Loucy (cell line): Measurements from ENCODE around the gene NCR3LG1.
A peak's percentile ranks its signal among the peaks of the same experiment; 100 is the strongest.

Experiments used
- H2AFZ ChIP-seq: fragments of 200-600 bp; sonication (generic); 2 replicates; pipeline ENCODE4 v1.6.0; 2016; ENCODE audit warnings: antibody characterized with exemption, mild to moderate bottlenecking, low read length, moderate library complexity
- H3F3A ChIP-seq: fragments of 200-600 bp; 2 replicates; pipeline ENCODE4 v1.6.0; 2016; ENCODE audit warnings: antibody characterized with exemption, low read depth, mild to moderate bottlenecking
- H3K27me3 ChIP-seq: fragments of 200-600 bp; sonication (generic); 2 replicates; pipeline ENCODE4 v1.6.1; 2014; ENCODE audit warnings: low read length, mild to moderate bottlenecking; ENCODE audit not compliant: insufficient read depth, poor library complexity, severe bottlenecking
- H3K36me3 ChIP-seq: fragments of 200-600 bp; sonication (generic); 2 replicates; pipeline ENCODE4 v1.6.1; 2016; ENCODE audit warnings: low read length; ENCODE audit not compliant: insufficient read depth
- H3K4me1 ChIP-seq: fragments of 200-600 bp; sonication (generic); 2 replicates; pipeline ENCODE4 v1.5.1; 2014; ENCODE audit warnings: low read length, mild to moderate bottlenecking; ENCODE audit not compliant: insufficient read depth, poor library complexity, severe bottlenecking
- H3K4me2 ChIP-seq: fragments of 200-600 bp; sonication (generic); 2 replicates; pipeline ENCODE4 v1.6.0; 2014; ENCODE audit warnings: antibody characterized with exemption, low read length, low read depth, mild to moderate bottlenecking; ENCODE audit not compliant: poor library complexity, severe bottlenecking
- H3K4me3 ChIP-seq: fragments of 200-600 bp; sonication (generic); 2 replicates; pipeline ENCODE4 v1.5.1; 2014; ENCODE audit warnings: low read length, mild to moderate bottlenecking, mixed read lengths; ENCODE audit not compliant: poor library complexity, severe bottlenecking
- H3K79me2 ChIP-seq: fragments of 200-600 bp; sonication (generic); 2 replicates; pipeline ENCODE4 v1.6.1; 2014; ENCODE audit warnings: low read length; ENCODE audit not compliant: insufficient read depth
- H3K9ac ChIP-seq: fragments of 200-600 bp; sonication (generic); 2 replicates; pipeline ENCODE4 v1.6.0; 2014; ENCODE audit warnings: mild to moderate bottlenecking, low read depth, low read length, moderate library complexity; ENCODE audit not compliant: poor library complexity, severe bottlenecking
- H3K9me2 ChIP-seq: fragments of 200-600 bp; sonication (generic); replicated peaks from 2 replicates; pipeline ENCODE4 v1.6.1; 2016; ENCODE audit warnings: low read depth, low read length, mixed read lengths
- H3K9me3 ChIP-seq: fragments of 200-600 bp; sonication (generic); 2 replicates; pipeline ENCODE4 v1.6.1; 2014; ENCODE audit warnings: mild to moderate bottlenecking, antibody characterized with exemption, low read length, low read depth; ENCODE audit not compliant: insufficient read depth
- H4K20me1 ChIP-seq: fragments of 200-600 bp; sonication (generic); 2 replicates; pipeline ENCODE4 v1.6.0; 2014; ENCODE audit warnings: antibody characterized with exemption, low read length, mild to moderate bottlenecking; ENCODE audit not compliant: insufficient read depth, poor library complexity, severe bottlenecking
- EZH2phosphoT487 ChIP-seq: fragments of 200-600 bp; IDR thresholded peaks from 2 replicates; pipeline ENCODE4 v1.6.1; 2018; ENCODE audit warnings: antibody characterized with exemption, mild to moderate bottlenecking, moderate library complexity, borderline replicate concordance
- TF ChIP-seq, protein P1 (sequence below): fragments of 200-600 bp; sonication (generic); conservative IDR thresholded peaks from 2 replicates; pipeline ENCODE4 v1.5.1; 2014; ENCODE audit warnings: mild to moderate bottlenecking, antibody characterized with exemption, low read length

The NCR3LG1 gene

DNA sequence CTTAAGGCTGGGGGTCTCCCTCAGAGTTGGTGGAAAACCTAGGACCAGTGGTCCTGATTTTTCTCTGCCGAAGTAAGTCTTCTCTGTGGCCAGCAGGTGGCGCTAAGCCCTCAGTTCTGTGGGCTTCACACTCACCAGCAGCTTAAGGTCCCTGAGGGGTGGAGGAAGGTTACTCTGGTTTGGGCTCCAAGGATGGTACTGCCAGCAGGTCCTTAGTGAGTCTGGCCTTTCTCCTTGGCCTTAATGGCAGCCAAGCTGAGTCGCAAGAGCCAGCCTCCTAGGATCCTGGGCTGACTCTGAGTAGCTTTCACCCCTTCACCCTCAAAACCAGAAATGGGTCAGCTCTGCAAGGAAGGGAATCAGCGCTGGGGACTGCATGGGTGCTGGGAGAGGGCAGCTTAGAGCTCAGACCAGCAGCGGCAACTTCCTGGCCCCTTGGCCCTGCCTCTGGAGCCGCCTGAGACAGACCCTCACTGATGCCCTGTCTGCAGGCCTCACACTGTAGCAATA lies 32.5 kb downstream of the NCR3LG1 start:
- Histone ChIP-seq H3F3A (no peaks in the 10 kb centered on the region), H3K4me3 (no peak overlapping the region), H3K4me2 (no peak overlapping the region), H3K79me2 (no peaks in the 10 kb centered on the region), H3K4me1 (no peaks in the 10 kb centered on the region), H3K9ac (no peak overlapping the region), H3K27me3 (no peaks in the 10 kb centered on the region), H2AFZ (no peak overlapping the region), H3K9me3 (no peaks in the 10 kb centered on the region), H4K20me1 (no peaks in the 10 kb centered on the region), H3K36me3 (no peaks in the 10 kb centered on the region), H3K9me2 (no peaks in the 10 kb centered on the region)
- TF ChIP-seq, protein P1, sequence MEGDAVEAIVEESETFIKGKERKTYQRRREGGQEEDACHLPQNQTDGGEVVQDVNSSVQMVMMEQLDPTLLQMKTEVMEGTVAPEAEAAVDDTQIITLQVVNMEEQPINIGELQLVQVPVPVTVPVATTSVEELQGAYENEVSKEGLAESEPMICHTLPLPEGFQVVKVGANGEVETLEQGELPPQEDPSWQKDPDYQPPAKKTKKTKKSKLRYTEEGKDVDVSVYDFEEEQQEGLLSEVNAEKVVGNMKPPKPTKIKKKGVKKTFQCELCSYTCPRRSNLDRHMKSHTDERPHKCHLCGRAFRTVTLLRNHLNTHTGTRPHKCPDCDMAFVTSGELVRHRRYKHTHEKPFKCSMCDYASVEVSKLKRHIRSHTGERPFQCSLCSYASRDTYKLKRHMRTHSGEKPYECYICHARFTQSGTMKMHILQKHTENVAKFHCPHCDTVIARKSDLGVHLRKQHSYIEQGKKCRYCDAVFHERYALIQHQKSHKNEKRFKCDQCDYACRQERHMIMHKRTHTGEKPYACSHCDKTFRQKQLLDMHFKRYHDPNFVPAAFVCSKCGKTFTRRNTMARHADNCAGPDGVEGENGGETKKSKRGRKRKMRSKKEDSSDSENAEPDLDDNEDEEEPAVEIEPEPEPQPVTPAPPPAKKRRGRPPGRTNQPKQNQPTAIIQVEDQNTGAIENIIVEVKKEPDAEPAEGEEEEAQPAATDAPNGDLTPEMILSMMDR, result peak; percentile 97
- TF ChIP-seq EZH2phosphoT487, result no peak

DNA sequence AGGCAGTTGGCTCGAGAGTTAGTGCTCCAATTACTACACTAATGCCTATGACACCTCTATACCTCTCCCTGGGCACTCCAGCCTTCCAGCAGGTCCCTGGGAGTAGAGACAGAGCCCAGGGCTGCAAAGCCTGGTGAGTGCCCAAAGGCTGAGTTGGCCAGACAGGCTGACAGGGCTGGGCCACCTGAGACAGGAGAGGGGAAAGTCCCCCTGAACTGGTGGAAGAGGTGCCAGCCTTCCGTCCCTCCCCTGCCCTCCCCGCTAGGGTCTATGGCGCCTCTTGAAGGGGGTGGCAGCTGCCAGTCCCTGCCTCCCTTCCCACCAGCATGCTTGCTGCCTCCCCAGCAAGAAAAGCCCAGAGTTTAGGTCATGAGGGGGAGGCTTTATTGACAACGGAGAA lies 33.9 kb downstream of the NCR3LG1 start:
- Histone ChIP-seq H3K4me3 (no peak overlapping the region), H3K4me1 (peaks cover 8% of the 10 kb centered on the region), H4K20me1 (no peaks in the 10 kb centered on the region), H3K79me2 (no peaks in the 10 kb centered on the region), H3K9ac (no peak overlapping the region), H3K4me2 (no peak overlapping the region), H3K36me3 (no peaks in the 10 kb centered on the region), H3K9me2 (no peaks in the 10 kb centered on the region), H3K9me3 (no peaks in the 10 kb centered on the region), H3K27me3 (no peaks in the 10 kb centered on the region), H2AFZ (no peak overlapping the region), H3F3A (no peaks in the 10 kb centered on the region)
- TF ChIP-seq EZH2phosphoT487, result no peak

DNA sequence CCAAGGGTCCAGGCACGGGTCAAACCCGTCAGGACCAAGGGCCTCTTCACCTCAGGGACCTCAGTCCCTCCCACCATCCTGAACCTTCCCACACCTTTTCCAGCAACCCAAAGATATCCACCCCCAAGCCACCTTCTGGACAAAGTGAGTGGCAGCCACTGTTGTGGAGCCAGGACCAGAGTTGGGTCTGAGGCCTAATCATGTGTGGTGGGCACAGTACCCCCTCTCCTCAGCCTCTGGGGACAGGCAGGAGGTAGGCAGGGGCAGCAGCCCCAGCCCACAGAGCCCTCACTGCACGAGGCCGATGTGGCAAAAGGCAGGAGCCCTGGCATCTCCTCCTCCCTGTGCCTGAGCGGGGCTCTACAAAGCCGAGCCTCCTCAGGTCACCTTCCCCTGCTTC lies 34.3 kb downstream of the NCR3LG1 start:
- no peaks in the 10 kb centered on the region for H3K79me2 ChIP-seq
- H3K4me2 ChIP-seq, result no peak overlapping the region
- no peak overlapping the region for H3K4me3 ChIP-seq
- H3K9me3 ChIP-seq, result no peaks in the 10 kb centered on the region
- H3K4me1 ChIP-seq, result peaks cover 8% of the 10 kb centered on the region
- H3K9me2 ChIP-seq, result no peaks in the 10 kb centered on the region
- TF ChIP-seq, protein P1, result no peak
- no peak for TF ChIP-seq EZH2phosphoT487
- H3K9ac ChIP-seq, result no peak overlapping the region
- no peaks in the 10 kb centered on the region for H3F3A ChIP-seq
- no peak overlapping the region for H2AFZ ChIP-seq
- H3K27me3 ChIP-seq, result no peaks in the 10 kb centered on the region
- no peaks in the 10 kb centered on the region for H4K20me1 ChIP-seq
- H3K36me3 ChIP-seq, result no peaks in the 10 kb centered on the region

DNA sequence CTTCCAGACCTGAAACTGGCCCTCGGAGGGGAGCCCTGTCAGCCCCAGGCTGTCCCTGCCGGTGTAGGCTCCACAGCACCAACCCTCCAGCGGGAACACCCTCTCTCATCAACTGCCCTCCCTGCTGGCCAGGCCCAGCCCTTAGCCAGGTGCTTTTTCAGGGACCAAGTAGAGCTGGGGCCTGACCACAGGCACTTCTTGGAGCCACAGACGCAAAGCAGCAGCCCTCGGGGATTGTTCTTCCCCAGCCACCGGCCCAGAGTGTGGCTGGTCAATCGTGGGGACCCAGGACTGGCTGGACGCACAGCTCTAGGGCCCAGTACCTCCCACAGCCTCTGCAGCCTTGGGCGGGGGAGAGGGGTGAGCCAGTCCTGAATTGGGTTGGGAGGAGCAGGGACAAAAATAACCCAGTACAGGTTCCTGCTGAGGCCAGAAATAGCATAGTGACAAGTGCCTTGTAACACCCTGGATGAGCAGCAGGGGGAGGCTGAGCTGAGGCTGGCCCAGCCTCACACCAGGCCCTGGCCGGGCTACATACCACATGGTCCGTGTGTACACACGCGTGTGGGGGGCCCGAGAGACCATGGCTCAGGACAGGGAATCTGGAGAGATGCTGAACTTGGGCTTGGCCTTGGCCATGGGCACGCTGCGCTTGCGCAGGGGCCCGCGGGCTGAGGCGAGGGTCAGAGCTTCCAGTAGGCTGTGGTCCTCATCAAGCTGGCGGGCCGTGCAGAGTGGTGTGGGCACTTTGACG lies 34.9 kb downstream of the NCR3LG1 start:
- Histone ChIP-seq H3K4me2 (no peak overlapping the region), H3K4me3 (no peak overlapping the region), H3K27me3 (no peaks in the 10 kb centered on the region), H3K9me2 (no peaks in the 10 kb centered on the region), H3F3A (no peaks in the 10 kb centered on the region), H3K79me2 (no peaks in the 10 kb centered on the region), H4K20me1 (no peaks in the 10 kb centered on the region), H3K9ac (no peak overlapping the region), H3K4me1 (peaks cover 8% of the 10 kb centered on the region), H3K36me3 (no peaks in the 10 kb centered on the region), H2AFZ (no peak overlapping the region), H3K9me3 (no peaks in the 10 kb centered on the region)
- TF ChIP-seq, protein P1, result peak; percentile 71
- no peak for TF ChIP-seq EZH2phosphoT487
